ENCODE data around the gene GDI1.

DNA sequence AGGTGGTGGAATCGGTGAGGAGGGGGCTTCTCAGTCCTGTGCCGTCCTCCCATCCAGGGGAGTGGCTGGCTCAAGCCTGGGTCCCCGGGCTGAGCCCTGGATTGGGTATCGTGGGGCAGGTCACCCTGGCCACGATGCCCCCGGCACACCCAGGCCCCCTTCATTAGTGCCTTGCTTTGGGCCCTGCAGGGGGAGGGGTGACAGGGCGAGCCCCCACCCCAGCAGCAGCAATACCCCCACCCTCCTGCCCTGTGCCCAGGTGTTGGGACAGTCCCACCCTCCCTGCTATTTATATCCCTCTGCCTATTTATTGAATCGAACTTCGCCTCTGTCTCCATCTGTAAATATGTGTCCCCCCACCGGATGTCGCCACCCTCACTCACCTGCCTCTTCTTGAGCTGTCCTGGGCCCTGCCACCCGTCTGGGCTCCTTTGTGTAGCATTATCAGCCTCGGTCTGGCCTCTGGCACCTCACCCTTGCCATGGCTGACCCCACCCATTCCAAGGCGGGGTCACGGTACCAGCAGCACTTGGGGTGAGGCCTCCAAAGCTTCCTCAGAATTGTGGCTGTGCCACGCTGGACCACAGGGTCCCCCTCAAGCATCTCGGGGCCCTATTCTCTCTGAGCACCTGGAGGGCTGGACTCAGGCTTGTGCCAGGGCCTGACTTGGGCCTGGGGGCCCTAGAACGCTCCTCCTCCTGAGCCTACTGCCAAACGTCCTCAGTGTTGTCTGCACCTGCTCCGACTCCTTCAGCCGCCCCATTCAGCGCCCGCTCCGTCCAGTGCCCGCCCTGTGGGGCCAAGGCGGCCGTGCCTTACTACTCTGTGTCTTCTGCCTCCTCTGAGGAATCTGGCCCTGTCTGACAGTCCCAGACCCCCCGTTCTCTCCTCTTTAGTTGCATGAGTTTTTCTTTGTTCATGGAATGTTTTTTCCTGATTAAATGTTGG lies 36.0 kb downstream of the GDI1 start:
- TF ChIP-seq CTCF (conservative IDR thresholded peaks at IDR 0.05; ENCODE audit: low read depth, low read length): no peak
- no peak for TF ChIP-seq EZH2 (IDR thresholded peaks at IDR 0.05; ENCODE audit: borderline replicate concordance, low read depth, low read length, poor library complexity, severe bottlenecking)

Data from A673 (cell line).